Stimulated activated CD8-positive, alpha-beta memory T cell treated with anti-CD3 and anti-CD28 coated beads, Interleukin-15, amount 100 ng/mL, for 4 hours (primary cell): ENCODE data around the gene CCDC117.

Experiments
- DNase-seq, 2 donors: peaks; one replicate each; pipeline ENCODE4 v3.0.0-alpha.2; 2020; ENCODE audit warnings: low read depth in 2 of 2

Gene CCDC117

GRCh38 chr22:28769394-28770085, 3.0 kb upstream of the CCDC117 start:
- no peak for DNase-seq

- DNase-seq: no peak
Observed at GRCh38 chr22:28771195-28771791, 1.2 kb upstream of the CCDC117 start.

GRCh38 chr22:28773461-28773867, 969 bp downstream of the CCDC117 start:
- DNase-seq: no peak

- DNase-seq: no peak
Observed at GRCh38 chr22:28774378-28774777, 1.9 kb downstream of the CCDC117 start.

GRCh38 chr22:28779833-28780232, 7.3 kb downstream of the CCDC117 start:
- no peak for DNase-seq

GRCh38 chr22:28780296-28780695, 7.8 kb downstream of the CCDC117 start:
- no peak for DNase-seq

- no peak for DNase-seq
Observed at GRCh38 chr22:28783786-28784671, 11.5 kb downstream of the CCDC117 start.

GRCh38 chr22:28788601-28789000, 16.1 kb downstream of the CCDC117 start:
- no peak for DNase-seq

GRCh38 chr22:28791124-28791523, 18.6 kb downstream of the CCDC117 start:
- DNase-seq: no peak

- DNase-seq: no peak
Observed at GRCh38 chr22:28791841-28792490, 19.5 kb downstream of the CCDC117 start.

- DNase-seq: no peak
Observed at GRCh38 chr22:28792491-28793383, 20.2 kb downstream of the CCDC117 start.

- no peak for DNase-seq
Observed at GRCh38 chr22:28793976-28794584, 21.6 kb downstream of the CCDC117 start.

GRCh38 chr22:28795071-28795693, 22.7 kb downstream of the CCDC117 start:
- no peak for DNase-seq

GRCh38 chr22:28795932-28796856, 23.7 kb downstream of the CCDC117 start:
- DNase-seq: no peak

GRCh38 chr22:28798810-28799605, 26.5 kb downstream of the CCDC117 start:
- DNase-seq: no peak

GRCh38 chr22:28799606-28800307, 27.3 kb downstream of the CCDC117 start:
- DNase-seq: no peak

GRCh38 chr22:28800308-28801041, 28.0 kb downstream of the CCDC117 start, which contains the start of gene XBP1:
Gene XBP1, minus strand, starts transcription at chr22:28800569.
- peak; percentile 74 to 86 for DNase-seq
